Neutrophil (primary cell): ENCODE measurements around the gene ZNF181.

Experiments
- H3K27ac ChIP-seq: fragments of 200-600 bp; sonication (generic); 2 replicates; pipeline ENCODE4 v1.5.1; 2016; ENCODE audit warnings: mild to moderate bottlenecking, moderate library complexity
- H3K27me3 ChIP-seq: fragments of 200-600 bp; sonication (generic); 2 replicates; pipeline ENCODE4 v1.6.0; 2016; ENCODE audit warnings: mild to moderate bottlenecking
- H3K36me3 ChIP-seq: fragments of 200-600 bp; sonication (generic); 2 replicates; pipeline ENCODE4 v1.5.1; 2017
- H3K4me1 ChIP-seq, 2 experiments: fragments of 200-600 bp in 1 of 2; sonication (generic) in 1 of 2; 1 replicate in 1 of 2; 2 replicates in 1 of 2; pipeline versions ENCODE4 v1.5.1 to v1.6.1; 2013 to 2016; ENCODE audit warnings: low read depth in 1 of 2, low read length in 1 of 2, mild to moderate bottlenecking in 1 of 2, moderate library complexity in 1 of 2; ENCODE audit not compliant: control insufficient read depth in 1 of 2, insufficient read depth in 1 of 2
- H3K4me3 ChIP-seq, 2 experiments: fragments of 200-600 bp in 1 of 2; sonication (generic) in 1 of 2; 1 replicate in 1 of 2; 2 replicates in 1 of 2; pipeline ENCODE4 v1.5.1; 2013 to 2016; ENCODE audit warnings: low read depth in 1 of 2, low read length in 1 of 2, mild to moderate bottlenecking in 1 of 2, moderate library complexity in 1 of 2
- H3K9me3 ChIP-seq: fragments of 200-600 bp; sonication (generic); 2 replicates; pipeline ENCODE4 v1.5.1; 2016
- TF ChIP-seq, protein P1 (sequence below): fragments of 200-600 bp; sonication (generic); IDR thresholded peaks from 2 replicates; pipeline ENCODE4 v1.5.1; 2016; ENCODE audit warnings: antibody characterized with exemption

The ZNF181 gene

GRCh38 chr19:34715357-34715756 lies 18.7 kb upstream of the ZNF181 start:
- Histone ChIP-seq H3K9me3 (peaks cover 17% of the 10 kb centered on the region), H3K27me3 (peaks cover 11% of the 10 kb centered on the region), H3K4me3 (no peak overlapping the region), H3K4me1 (no peaks in the 10 kb centered on the region), H3K27ac (no peak overlapping the region), H3K36me3 (no peaks in the 10 kb centered on the region)
- TF ChIP-seq, protein P1, sequence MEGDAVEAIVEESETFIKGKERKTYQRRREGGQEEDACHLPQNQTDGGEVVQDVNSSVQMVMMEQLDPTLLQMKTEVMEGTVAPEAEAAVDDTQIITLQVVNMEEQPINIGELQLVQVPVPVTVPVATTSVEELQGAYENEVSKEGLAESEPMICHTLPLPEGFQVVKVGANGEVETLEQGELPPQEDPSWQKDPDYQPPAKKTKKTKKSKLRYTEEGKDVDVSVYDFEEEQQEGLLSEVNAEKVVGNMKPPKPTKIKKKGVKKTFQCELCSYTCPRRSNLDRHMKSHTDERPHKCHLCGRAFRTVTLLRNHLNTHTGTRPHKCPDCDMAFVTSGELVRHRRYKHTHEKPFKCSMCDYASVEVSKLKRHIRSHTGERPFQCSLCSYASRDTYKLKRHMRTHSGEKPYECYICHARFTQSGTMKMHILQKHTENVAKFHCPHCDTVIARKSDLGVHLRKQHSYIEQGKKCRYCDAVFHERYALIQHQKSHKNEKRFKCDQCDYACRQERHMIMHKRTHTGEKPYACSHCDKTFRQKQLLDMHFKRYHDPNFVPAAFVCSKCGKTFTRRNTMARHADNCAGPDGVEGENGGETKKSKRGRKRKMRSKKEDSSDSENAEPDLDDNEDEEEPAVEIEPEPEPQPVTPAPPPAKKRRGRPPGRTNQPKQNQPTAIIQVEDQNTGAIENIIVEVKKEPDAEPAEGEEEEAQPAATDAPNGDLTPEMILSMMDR = no peak

DNA sequence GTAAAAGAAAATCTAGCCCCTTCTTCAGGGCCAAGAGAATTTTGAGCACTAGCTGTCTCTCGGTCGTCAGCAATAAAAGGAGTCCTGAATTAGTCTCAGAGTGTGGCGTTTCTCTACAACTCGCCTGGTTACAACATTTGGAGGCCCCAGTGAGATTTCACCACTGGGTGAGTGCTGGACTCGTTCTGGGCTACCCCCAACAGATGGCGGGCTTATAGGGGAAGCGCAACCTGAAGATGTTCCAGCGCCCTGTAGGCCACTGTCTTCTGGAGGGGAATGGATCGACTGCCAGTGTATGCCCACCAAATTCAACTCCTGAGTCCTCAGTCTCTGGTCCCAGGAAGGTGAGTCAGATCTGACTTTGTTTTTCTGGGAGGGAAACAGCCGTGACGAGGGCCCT lies 11.7 kb upstream of the ZNF181 start:
- Histone ChIP-seq H3K4me1 (no peaks in the 10 kb centered on the region), H3K36me3 (no peaks in the 10 kb centered on the region), H3K27me3 (peaks cover 20% of the 10 kb centered on the region), H3K9me3 (no peaks in the 10 kb centered on the region), H3K27ac (no peak overlapping the region), H3K4me3 (no peak overlapping the region)
- TF ChIP-seq, protein P1 = no peak

DNA sequence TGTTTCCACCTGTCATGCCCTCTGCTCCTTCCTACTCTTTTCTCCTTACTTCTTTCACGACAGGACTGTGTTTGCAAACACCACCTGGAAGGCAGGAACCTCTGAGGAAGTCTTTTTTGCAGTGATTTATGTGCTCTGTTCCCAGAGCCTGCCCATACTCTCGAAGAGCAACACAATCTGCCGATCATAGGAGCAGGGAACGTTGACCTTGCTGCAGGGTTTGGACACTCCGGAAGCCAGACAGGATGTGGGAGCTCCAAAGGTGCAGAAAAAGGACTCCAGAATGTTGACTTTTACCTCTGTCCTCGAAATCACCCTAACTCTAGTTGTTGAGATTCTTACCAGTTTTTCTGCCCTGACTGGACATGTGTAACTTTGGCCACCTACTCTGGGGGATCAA lies 8.6 kb upstream of the ZNF181 start:
- Histone ChIP-seq H3K27me3 (peaks cover 11% of the 10 kb centered on the region), H3K4me1 (no peaks in the 10 kb centered on the region), H3K9me3 (no peaks in the 10 kb centered on the region), H3K27ac (no peak overlapping the region), H3K36me3 (no peaks in the 10 kb centered on the region), H3K4me3 (no peak overlapping the region)
- TF ChIP-seq, protein P1 = no peak

GRCh38 chr19:34731019-34731829 lies 2.8 kb upstream of the ZNF181 start:
- Histone ChIP-seq H3K9me3 (no peaks in the 10 kb centered on the region), H3K4me1 (peaks cover 14 to 16% of the 10 kb centered on the region in 2 experiments), H3K27ac (no peak overlapping the region), H3K4me3 (no peak overlapping the region), H3K36me3 (peaks cover 3% of the 10 kb centered on the region), H3K27me3 (peaks cover 5% of the 10 kb centered on the region)
- TF ChIP-seq, protein P1 = no peak

DNA sequence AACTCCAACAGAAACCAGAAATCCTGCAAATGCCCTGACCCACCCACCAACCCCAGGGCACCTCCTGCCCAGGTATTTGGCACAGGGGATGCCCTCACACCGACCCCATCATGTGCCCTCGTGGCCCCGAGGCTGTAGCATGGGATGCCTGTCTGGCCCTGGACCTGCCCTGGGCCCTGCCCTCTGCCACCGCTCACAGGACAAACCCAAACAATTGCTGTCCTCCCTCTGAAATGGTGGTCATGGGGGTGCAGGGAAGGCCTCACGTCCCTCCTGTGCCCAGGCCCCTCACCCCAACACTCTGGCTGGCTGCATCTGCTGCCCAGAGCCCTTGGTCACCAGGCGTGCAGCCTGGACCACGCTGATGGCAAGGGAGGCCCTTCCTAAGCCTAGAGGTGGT lies 2.1 kb upstream of the ZNF181 start:
- no peak overlapping the region for H3K4me3 ChIP-seq
- H3K9me3 ChIP-seq = no peaks in the 10 kb centered on the region
- peaks cover 3% of the 10 kb centered on the region for H3K27me3 ChIP-seq

More for the DNA sequence above, 2.1 kb upstream of the ZNF181 start:
- TF ChIP-seq, protein P1 = no peak
- no peak overlapping the region for H3K27ac ChIP-seq
- peaks cover 14 to 16% of the 10 kb centered on the region in 2 experiments for H3K4me1 ChIP-seq
- H3K36me3 ChIP-seq = peaks cover 3% of the 10 kb centered on the region
